HepG2 (cell line): ENCODE data around the gene DAB1. TPM values are rescaled to one million over a fixed set of nuclear protein-coding genes. Genes with fewer than 3 reads are reported as not detected.

Source experiments
- DPF2 ChIP-seq: sonication (generic); formaldehyde crosslinking; IDR thresholded peaks from 2 replicates; pipeline ENCODE4 v1.4.0; 2020; ENCODE audit warnings: mild to moderate bottlenecking, low read depth, missing genetic modification reagents, borderline replicate concordance
- ELF1 ChIP-seq: sonication (generic); formaldehyde crosslinking; IDR thresholded peaks from 2 replicates; pipeline ENCODE4 v1.4.0; 2020; ENCODE audit warnings: missing genetic modification reagents
- FIP1L1 ChIP-seq: fragments of 200-400 bp; formaldehyde crosslinking; IDR thresholded peaks from 2 replicates; pipeline ENCODE4 v1.6.1; 2018; ENCODE audit warnings: low read depth, mild to moderate bottlenecking, low read length, moderate library complexity, borderline replicate concordance; ENCODE audit not compliant: insufficient read depth
- IRX3 ChIP-seq: sonication (generic); formaldehyde crosslinking; IDR thresholded peaks from 2 replicates; pipeline ENCODE4 v1.8.1; 2023; ENCODE audit warnings: mild to moderate bottlenecking, low read depth, missing genetic modification reagents, borderline replicate concordance
- MAFF ChIP-seq: IDR thresholded peaks from 2 replicates; pipeline ENCODE4 v1.6.1; 2011; ENCODE audit warnings: low read depth, low read length, improper control_type of control experiment
- SUZ12 ChIP-seq: fragments of 150-350 bp; IDR thresholded peaks from 2 replicates; pipeline ENCODE4 v1.6.1; 2014; ENCODE audit warnings: low read depth, low read length
- TBX2 ChIP-seq: sonication (generic); formaldehyde crosslinking; IDR thresholded peaks from 2 replicates; pipeline ENCODE4 v1.5.0; 2020; ENCODE audit warnings: missing genetic modification reagents, mild to moderate bottlenecking, borderline replicate concordance
- U2AF1 ChIP-seq: fragments of 200-400 bp; formaldehyde crosslinking; optimal IDR thresholded peaks from 2 replicates; pipeline ENCODE3; 2017; ENCODE audit warnings: mild to moderate bottlenecking, low read depth, low read length
- YEATS2 ChIP-seq: sonication (generic); formaldehyde crosslinking; IDR thresholded peaks from 2 replicates; pipeline ENCODE4 v1.4.0; 2020; ENCODE audit warnings: missing genetic modification reagents, borderline replicate concordance
- ZNF138 ChIP-seq: sonication (generic); formaldehyde crosslinking; IDR thresholded peaks from 2 replicates; pipeline ENCODE4 v1.5.0; 2020; ENCODE audit warnings: mild to moderate bottlenecking, low read depth, missing genetic modification reagents
- ZNF17 ChIP-seq: sonication (generic); formaldehyde crosslinking; IDR thresholded peaks from 2 replicates; pipeline ENCODE4 v1.5.0; 2020; ENCODE audit warnings: mild to moderate bottlenecking, missing genetic modification reagents
- ZNF326 ChIP-seq: sonication (generic); formaldehyde crosslinking; IDR thresholded peaks from 2 replicates; pipeline ENCODE4 v1.4.0; 2020; ENCODE audit warnings: missing genetic modification reagents, borderline replicate concordance
- ZNF329 ChIP-seq: sonication (generic); formaldehyde crosslinking; IDR thresholded peaks from 2 replicates; pipeline ENCODE4 v1.9.0; 2021; ENCODE audit warnings: low read depth, mild to moderate bottlenecking, missing genetic modification reagents
- ZNF343 ChIP-seq: sonication (generic); formaldehyde crosslinking; IDR thresholded peaks from 2 replicates; pipeline ENCODE4 v1.4.0; 2020; ENCODE audit warnings: mild to moderate bottlenecking, missing genetic modification reagents
- polyA plus RNA-seq, 8 experiments: library from polyadenylated mRNA; depleted of rRNA in 3 of 8; stranded (reverse) in 7 of 8; unstranded in 1 of 8; fragments of >200 nt; fragmentation: Illumina TruSeq in 4 of 8; extraction: Trizol in 4 of 8; gene quantifications; 2 replicates each; pipeline versions ENCODE4 v1.2.1 to v1.2.3, GENCODE V29; 2011 to 2016; ENCODE audit warnings: low read depth in 4 of 8, missing spikeins in 1 of 8, mixed read lengths in 1 of 8; ENCODE audit not compliant: insufficient read depth in 1 of 8
- total RNA-seq, 5 experiments: library from RNA; depleted of rRNA; stranded (reverse); fragments of >200 nt; fragmentation: Illumina TruSeq; extraction: Trizol; gene quantifications; 2 replicates each; pipeline ENCODE4 v1.2.3, GENCODE V29; 2016; ENCODE audit warnings: low read depth in 1 of 5
- TF ChIP-seq, protein P1 (sequence below): sonication (generic); formaldehyde crosslinking; IDR thresholded peaks from one replicate; pipeline ENCODE4 v1.5.1; 2020; ENCODE audit warnings: mild to moderate bottlenecking, missing genetic modification reagents; ENCODE audit errors: not compliant biosample characterization
- TF ChIP-seq, protein P2 (sequence below): fragments of 450-650 bp; IDR thresholded peaks from 2 replicates; pipeline ENCODE4 v1.6.1; 2017; ENCODE audit warnings: mild to moderate bottlenecking
- TF ChIP-seq, protein P3 (sequence below): sonication (generic); formaldehyde crosslinking; IDR thresholded peaks from 2 replicates; pipeline ENCODE4 v1.4.0; 2020; ENCODE audit warnings: missing genetic modification reagents; ENCODE audit errors: not compliant biosample characterization

Gene DAB1
- total and polyA plus RNA-seq, 2 of the 13 experiments (the other 11 are each of a cell fraction or from before 2014, with no cell fraction given), result 0.04 to 0.13 TPM

DNA sequence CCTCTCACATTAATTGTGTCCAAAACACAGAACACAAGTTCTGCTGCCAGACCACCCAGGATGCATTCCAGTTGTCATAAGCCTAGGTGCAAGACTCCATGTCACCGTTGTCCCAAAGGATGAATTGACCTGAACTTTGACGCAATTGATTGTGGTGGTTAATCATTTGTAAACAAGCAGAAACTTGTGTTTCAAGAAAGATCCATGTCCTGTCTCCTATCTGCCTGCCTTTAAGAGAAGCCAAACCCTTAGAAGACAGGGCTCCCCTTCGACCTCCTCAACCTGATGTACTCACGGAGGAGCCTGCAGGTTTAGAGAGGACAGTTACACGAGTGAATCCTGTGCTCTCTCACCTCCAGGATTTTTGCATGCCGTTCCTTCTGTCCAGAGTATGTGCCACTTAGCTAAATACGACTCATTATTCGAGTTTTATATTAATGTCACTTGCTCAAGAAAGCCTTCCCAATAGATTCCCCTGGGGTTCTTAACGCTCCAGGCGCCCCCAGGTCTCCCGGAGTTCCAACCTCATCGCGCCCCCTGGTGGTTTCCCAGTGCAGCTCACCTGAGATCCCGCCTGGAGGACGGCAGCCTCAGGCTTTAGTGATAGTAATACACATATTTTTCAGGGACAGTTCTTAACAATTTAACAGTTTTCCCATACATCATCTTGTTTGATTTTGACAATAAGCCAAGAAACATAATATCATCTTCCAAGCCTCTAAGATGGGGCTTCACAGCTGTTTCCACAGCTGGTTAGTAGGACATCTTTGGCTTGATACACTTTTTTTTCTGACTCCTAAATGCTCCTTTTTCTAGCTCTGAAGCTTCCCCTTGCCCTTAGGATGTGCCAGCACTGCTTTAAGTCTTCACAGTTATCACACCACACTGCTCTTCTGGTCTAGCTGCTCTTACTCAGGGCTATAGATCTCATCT lies 455.7 kb downstream of the DAB1 start (continued):
- TF ChIP-seq, protein P1, sequence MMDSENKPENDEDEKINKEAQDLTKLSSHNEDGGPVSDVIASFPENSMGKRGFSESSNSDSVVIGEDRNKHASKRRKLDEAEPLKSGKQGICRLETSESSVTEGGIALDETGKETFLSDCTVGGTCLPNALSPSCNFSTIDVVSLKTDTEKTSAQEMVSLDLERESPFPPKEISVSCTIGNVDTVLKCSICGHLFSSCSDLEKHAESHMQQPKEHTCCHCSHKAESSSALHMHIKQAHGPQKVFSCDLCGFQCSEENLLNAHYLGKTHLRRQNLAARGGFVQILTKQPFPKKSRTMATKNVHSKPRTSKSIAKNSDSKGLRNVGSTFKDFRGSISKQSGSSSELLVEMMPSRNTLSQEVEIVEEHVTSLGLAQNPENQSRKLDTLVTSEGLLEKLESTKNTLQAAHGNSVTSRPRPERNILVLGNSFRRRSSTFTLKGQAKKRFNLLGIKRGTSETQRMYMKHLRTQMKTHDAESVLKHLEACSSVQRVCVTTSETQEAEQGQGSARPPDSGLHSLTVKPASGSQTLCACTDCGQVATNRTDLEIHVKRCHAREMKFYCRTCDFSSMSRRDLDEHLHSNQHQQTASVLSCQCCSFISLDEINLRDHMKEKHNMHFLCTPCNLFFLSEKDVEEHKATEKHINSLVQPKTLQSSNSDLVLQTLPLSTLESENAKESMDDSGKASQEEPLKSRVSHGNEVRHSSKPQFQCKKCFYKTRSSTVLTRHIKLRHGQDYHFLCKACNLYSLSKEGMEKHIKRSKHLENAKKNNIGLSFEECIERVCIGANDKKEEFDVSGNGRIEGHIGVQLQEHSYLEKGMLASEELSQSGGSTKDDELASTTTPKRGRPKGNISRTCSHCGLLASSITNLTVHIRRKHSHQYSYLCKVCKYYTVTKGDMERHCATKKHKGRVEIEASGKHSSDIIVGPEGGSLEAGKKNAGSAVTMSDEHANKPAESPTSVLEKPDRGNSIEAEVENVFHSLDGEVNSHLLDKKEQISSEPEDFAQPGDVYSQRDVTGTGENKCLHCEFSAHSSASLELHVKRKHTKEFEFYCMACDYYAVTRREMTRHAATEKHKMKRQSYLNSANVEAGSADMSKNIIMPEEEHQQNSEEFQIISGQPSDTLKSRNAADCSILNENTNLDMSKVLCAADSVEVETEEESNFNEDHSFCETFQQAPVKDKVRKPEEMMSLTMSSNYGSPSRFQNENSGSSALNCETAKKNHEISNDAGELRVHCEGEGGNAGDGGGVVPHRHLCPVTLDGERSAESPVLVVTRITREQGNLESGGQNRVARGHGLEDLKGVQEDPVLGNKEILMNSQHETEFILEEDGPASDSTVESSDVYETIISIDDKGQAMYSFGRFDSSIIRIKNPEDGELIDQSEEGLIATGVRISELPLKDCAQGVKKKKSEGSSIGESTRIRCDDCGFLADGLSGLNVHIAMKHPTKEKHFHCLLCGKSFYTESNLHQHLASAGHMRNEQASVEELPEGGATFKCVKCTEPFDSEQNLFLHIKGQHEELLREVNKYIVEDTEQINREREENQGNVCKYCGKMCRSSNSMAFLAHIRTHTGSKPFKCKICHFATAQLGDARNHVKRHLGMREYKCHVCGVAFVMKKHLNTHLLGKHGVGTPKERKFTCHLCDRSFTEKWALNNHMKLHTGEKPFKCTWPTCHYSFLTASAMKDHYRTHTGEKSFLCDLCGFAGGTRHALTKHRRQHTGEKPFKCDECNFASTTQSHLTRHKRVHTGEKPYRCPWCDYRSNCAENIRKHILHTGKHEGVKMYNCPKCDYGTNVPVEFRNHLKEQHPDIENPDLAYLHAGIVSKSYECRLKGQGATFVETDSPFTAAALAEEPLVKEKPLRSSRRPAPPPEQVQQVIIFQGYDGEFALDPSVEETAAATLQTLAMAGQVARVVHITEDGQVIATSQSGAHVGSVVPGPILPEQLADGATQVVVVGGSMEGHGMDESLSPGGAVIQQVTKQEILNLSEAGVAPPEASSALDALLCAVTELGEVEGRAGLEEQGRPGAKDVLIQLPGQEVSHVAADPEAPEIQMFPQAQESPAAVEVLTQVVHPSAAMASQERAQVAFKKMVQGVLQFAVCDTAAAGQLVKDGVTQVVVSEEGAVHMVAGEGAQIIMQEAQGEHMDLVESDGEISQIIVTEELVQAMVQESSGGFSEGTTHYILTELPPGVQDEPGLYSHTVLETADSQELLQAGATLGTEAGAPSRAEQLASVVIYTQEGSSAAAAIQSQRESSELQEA (CRISPR knock-in tag), result no peak
- peak; percentile 28; the same call in 1 of the 2 replicates for TF ChIP-seq TBX2 (CRISPR knock-in tag)
- no peak for TF ChIP-seq MAFF
- no peak for TF ChIP-seq ZNF329 (CRISPR knock-in tag)
- no peak for TF ChIP-seq U2AF1
- TF ChIP-seq, protein P2, sequence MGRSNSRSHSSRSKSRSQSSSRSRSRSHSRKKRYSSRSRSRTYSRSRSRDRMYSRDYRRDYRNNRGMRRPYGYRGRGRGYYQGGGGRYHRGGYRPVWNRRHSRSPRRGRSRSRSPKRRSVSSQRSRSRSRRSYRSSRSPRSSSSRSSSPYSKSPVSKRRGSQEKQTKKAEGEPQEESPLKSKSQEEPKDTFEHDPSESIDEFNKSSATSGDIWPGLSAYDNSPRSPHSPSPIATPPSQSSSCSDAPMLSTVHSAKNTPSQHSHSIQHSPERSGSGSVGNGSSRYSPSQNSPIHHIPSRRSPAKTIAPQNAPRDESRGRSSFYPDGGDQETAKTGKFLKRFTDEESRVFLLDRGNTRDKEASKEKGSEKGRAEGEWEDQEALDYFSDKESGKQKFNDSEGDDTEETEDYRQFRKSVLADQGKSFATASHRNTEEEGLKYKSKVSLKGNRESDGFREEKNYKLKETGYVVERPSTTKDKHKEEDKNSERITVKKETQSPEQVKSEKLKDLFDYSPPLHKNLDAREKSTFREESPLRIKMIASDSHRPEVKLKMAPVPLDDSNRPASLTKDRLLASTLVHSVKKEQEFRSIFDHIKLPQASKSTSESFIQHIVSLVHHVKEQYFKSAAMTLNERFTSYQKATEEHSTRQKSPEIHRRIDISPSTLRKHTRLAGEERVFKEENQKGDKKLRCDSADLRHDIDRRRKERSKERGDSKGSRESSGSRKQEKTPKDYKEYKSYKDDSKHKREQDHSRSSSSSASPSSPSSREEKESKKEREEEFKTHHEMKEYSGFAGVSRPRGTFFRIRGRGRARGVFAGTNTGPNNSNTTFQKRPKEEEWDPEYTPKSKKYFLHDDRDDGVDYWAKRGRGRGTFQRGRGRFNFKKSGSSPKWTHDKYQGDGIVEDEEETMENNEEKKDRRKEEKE, result no peak
- TF ChIP-seq ZNF343 (CRISPR knock-in tag), result no peak
- no peak for TF ChIP-seq SUZ12
- TF ChIP-seq ELF1 (CRISPR knock-in tag), result no peak
- TF ChIP-seq YEATS2 (CRISPR knock-in tag), result no peak
- TF ChIP-seq ZNF17 (CRISPR knock-in tag), result no peak
- TF ChIP-seq IRX3 (CRISPR knock-in tag), result no peak
- TF ChIP-seq ZNF138 (CRISPR knock-in tag), result no peak
- TF ChIP-seq FIP1L1, result no peak
- TF ChIP-seq, protein P3, sequence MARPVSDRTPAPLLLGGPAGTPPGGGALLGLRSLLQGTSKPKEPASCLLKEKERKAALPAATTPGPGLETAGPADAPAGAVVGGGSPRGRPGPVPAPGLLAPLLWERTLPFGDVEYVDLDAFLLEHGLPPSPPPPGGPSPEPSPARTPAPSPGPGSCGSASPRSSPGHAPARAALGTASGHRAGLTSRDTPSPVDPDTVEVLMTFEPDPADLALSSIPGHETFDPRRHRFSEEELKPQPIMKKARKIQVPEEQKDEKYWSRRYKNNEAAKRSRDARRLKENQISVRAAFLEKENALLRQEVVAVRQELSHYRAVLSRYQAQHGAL (CRISPR knock-in tag), result no peak
- no peak for TF ChIP-seq ZNF326 (CRISPR knock-in tag)
- TF ChIP-seq DPF2 (CRISPR knock-in tag), result no peak
